Ishikawa (cell line): ENCODE measurements around the gene FGF8.
A peak's percentile ranks its signal among the peaks of the same experiment; 100 is the strongest.

ENCODE experiments used
- CEBPB ChIP-seq: IDR thresholded peaks from 2 replicates; pipeline ENCODE4 v1.6.1; 2012
- CREB1 ChIP-seq: IDR thresholded peaks from 2 replicates; pipeline ENCODE4 v1.6.1; 2012; ENCODE audit warnings: low read depth
- EGR1 ChIP-seq: IDR thresholded peaks from 2 replicates; pipeline ENCODE4 v1.6.1; 2012
- EP300 ChIP-seq: IDR thresholded peaks from 2 replicates; pipeline ENCODE4 v1.6.1; 2012; ENCODE audit warnings: borderline replicate concordance
- FOXM1 ChIP-seq: IDR thresholded peaks from 2 replicates; pipeline ENCODE4 v1.6.1; 2012; ENCODE audit warnings: low read depth, borderline replicate concordance
- MAX ChIP-seq: IDR thresholded peaks from 2 replicates; pipeline ENCODE4 v1.6.1; 2012
- NFIC ChIP-seq: IDR thresholded peaks from 2 replicates; pipeline ENCODE4 v1.6.1; 2012
- RAD21 ChIP-seq: IDR thresholded peaks from 2 replicates; pipeline ENCODE4 v1.6.1; 2012; ENCODE audit warnings: low read depth
- REST ChIP-seq: IDR thresholded peaks from 2 replicates; pipeline ENCODE4 v1.6.1; 2012; ENCODE audit warnings: low read depth, mild to moderate bottlenecking
- TAF1 ChIP-seq: IDR thresholded peaks from 2 replicates; pipeline ENCODE4 v1.6.1; 2012; ENCODE audit warnings: low read depth, mild to moderate bottlenecking
- TCF12 ChIP-seq: IDR thresholded peaks from 2 replicates; pipeline ENCODE4 v1.6.1; 2012; ENCODE audit warnings: low read depth
- TEAD4 ChIP-seq: IDR thresholded peaks from 2 replicates; pipeline ENCODE4 v1.6.1; 2012
- USF1 ChIP-seq: IDR thresholded peaks from 2 replicates; pipeline ENCODE4 v1.6.1; 2012
- YY1 ChIP-seq: IDR thresholded peaks from 2 replicates; pipeline ENCODE4 v1.6.1; 2012; ENCODE audit warnings: low read depth
- ZBTB7A ChIP-seq: IDR thresholded peaks from 2 replicates; pipeline ENCODE4 v1.6.1; 2012; ENCODE audit warnings: low read depth

FGF8 gene

DNA sequence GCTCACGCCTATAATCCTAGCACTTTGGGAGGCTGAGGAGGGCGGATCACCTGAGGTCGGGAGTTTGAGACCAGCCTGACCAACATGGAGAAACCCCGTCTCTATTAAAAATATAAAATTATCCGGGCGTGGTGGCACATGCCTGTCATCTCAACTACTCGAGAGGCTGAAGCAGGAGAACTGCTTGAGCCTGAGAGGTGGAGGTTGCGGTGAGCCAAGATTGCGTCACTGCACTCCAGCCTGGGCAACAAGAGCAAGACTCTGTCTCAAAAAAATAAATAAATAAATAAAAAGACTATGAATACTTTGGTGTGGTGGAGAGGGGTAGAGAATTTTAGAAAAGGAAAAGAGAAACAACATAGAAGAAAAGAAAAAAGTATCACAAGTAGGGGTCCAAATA is 13.3 kb upstream of the FGF8 start:
- peak; percentile 49; the same call in 1 of the 2 replicates for TF ChIP-seq CEBPB

- TF ChIP-seq EGR1 (no peak), FOXM1 (no peak), CREB1 (no peak), YY1 (no peak), TEAD4 (no peak), TAF1 (no peak), ZBTB7A (no peak), NFIC (no peak), CEBPB (no peak), RAD21 (no peak), TCF12 (no peak), USF1 (no peak), MAX (no peak), EP300 (no peak), REST (no peak)
These were observed 9.9 kb upstream of the FGF8 start for GRCh38 chr10:101785801-101786200.

- TF ChIP-seq MAX (no peak), ZBTB7A (no peak), RAD21 (no peak), NFIC (no peak), USF1 (no peak), EP300 (no peak), TEAD4 (no peak), CREB1 (no peak), TAF1 (no peak), FOXM1 (no peak), REST (no peak), TCF12 (no peak), YY1 (no peak), EGR1 (no peak), CEBPB (no peak)
These were observed 8.6 kb upstream of the FGF8 start for GRCh38 chr10:101784558-101784957.

DNA sequence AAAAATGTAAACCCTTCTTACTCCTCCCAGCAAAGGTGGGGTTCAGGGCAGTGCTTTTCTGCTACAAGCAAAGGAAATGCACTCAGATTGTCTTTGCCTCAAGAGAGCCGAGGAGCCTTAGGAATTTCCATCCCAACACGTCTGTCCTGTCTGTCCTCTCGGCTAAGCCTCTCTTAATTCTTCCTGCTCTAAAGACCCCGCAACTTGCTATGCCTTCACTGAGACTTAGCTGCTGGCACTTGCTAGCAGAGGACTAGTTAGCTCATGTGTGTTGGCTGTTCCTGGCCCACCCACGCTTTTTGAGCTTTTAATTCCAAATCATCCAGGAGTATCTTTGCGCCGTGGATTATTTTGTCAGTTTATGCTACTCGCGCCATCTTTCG is 7.8 kb upstream of the FGF8 start:
- TF ChIP-seq CEBPB = no peak
- no peak for TF ChIP-seq TEAD4
- TF ChIP-seq RAD21 = no peak
- TF ChIP-seq YY1 = no peak
- TF ChIP-seq FOXM1 = no peak; the same call in 1 of the 2 replicates
- no peak for TF ChIP-seq ZBTB7A
- no peak for TF ChIP-seq EP300
- no peak for TF ChIP-seq CREB1
- no peak for TF ChIP-seq NFIC
- TF ChIP-seq EGR1 = no peak
- no peak for TF ChIP-seq MAX
- TF ChIP-seq TCF12 = no peak
- no peak for TF ChIP-seq REST
- no peak for TF ChIP-seq USF1
- TF ChIP-seq TAF1 = no peak
